Upper lobe of left lung (tissue), 6 donors: Measurements from ENCODE around the gene SFMBT2. TPM values are rescaled to one million over a fixed set of nuclear protein-coding genes. Genes with fewer than 3 reads are reported as not detected.

Experiments
- ATAC-seq, 2 donors: fragments of 200-7000 bp; cut with Tn5 transposase; one replicate each; pipeline ENCODE4 v1.9.1; 2022; ENCODE audit warnings: mild to moderate bottlenecking in 2 of 2, moderate library complexity in 2 of 2; ENCODE audit not compliant: low FRiP score in 2 of 2
- DNase-seq, 2 donors: peaks; one replicate each; pipeline ENCODE4 v3.0.0-alpha.2; 2019 to 2020
- H3K27ac ChIP-seq, 4 donors: fragments of 200-600 bp; sonication (generic); one replicate each; pipeline ENCODE4 v1.5.1; 2016 to 2019
- H3K27me3 ChIP-seq, 4 donors: fragments of 200-600 bp; sonication (generic); one replicate each; pipeline ENCODE4 v1.5.1; 2017 to 2019
- H3K36me3 ChIP-seq, 4 donors: fragments of 200-600 bp; sonication (generic); one replicate each; pipeline ENCODE4 v1.5.1; 2016 to 2019
- H3K4me1 ChIP-seq, 4 donors: fragments of 200-600 bp; sonication (generic); one replicate each; pipeline ENCODE4 v1.5.1; 2018 to 2019
- H3K4me3 ChIP-seq, 4 donors: fragments of 200-600 bp; sonication (generic); one replicate each; pipeline ENCODE4 v1.5.1; 2017 to 2019; ENCODE audit warnings: mild to moderate bottlenecking in 2 of 4, moderate library complexity in 1 of 4
- H3K9me3 ChIP-seq, 4 donors: fragments of 200-600 bp; sonication (generic); one replicate each; pipeline ENCODE4 v1.5.1; 2018 to 2019
- CTCF ChIP-seq, 6 experiments: fragments of 450-650 bp in 4 of 6; fragments of 200-600 bp in 2 of 6; sonication (generic) in 2 of 6; IDR thresholded peaks; one replicate each; pipeline ENCODE4 v1.5.1; 2016 to 2019; ENCODE audit warnings: antibody characterized with exemption in 6 of 6
- EP300 ChIP-seq, 4 donors: sonication (generic); formaldehyde crosslinking; IDR thresholded peaks; one replicate each; pipeline ENCODE4 v1.5.1; 2017; ENCODE audit warnings: antibody characterized with exemption in 4 of 4, control low read depth in 2 of 4
- POLR2A ChIP-seq, 4 donors: fragments of 450-650 bp; IDR thresholded peaks; one replicate each; pipeline ENCODE4 v1.5.1; 2016 to 2017; ENCODE audit warnings: antibody characterized with exemption in 4 of 4, mild to moderate bottlenecking in 2 of 4
- POLR2AphosphoS5 ChIP-seq, 2 donors: sonication (generic); formaldehyde crosslinking; IDR thresholded peaks; one replicate each; pipeline ENCODE4 v1.5.1; 2017; ENCODE audit warnings: antibody characterized with exemption in 2 of 2
- WGBS, 2 donors: methylation state at CpG; one replicate each; pipeline ENCODE4 v1.1.5; 2017 to 2018; 5-methylcytosine and 5-hydroxymethylcytosine counted together
- total RNA-seq, 6 donors: library from RNA; depleted of rRNA in 4 of 6; stranded (reverse); fragments of >200 nt in 4 of 6; gene quantifications; one replicate each; pipeline versions ENCODE4 v1.1.0 to v1.2.1, GENCODE V29; 2016 to 2021
- donor health status: DM: no; HTN: no; CAD: no; lungs with moderate emphysema.
- donor health status: DM: no; HTN: yes; CAD: no; lungs with severe emphysema.

SFMBT2 gene
- total RNA-seq, 6 donors from 2014 or later = 6.2 to 14.6 (median 10.2) TPM

- H3K9me3 ChIP-seq = no peaks in the 10 kb centered on the region
- H3K27ac ChIP-seq = no peak overlapping the region
- H3K4me1 ChIP-seq = peaks cover 0 to 6% (median 0%) of the 10 kb centered on the region in 4 donors
- H3K36me3 ChIP-seq = no peaks in the 10 kb centered on the region
- 93 to 100% methylated on average over 4 of the region's 4 CpGs for WGBS, 2 donors
- no peak for DNase-seq
- ATAC-seq = no peak
- no peak overlapping the region for H3K4me3 ChIP-seq
- TF ChIP-seq POLR2A (IDR thresholded peaks at IDR 0.05) = no peak
- no peak for TF ChIP-seq EP300 (IDR thresholded peaks at IDR 0.05)
- TF ChIP-seq POLR2AphosphoS5 (IDR thresholded peaks at IDR 0.05) = no peak
- no peak for TF ChIP-seq CTCF (IDR thresholded peaks at IDR 0.05)
- H3K27me3 ChIP-seq = no peaks in the 10 kb centered on the region
These were observed 143.7 kb downstream of the SFMBT2 start for GRCh38 chr10:7267142-7267541.

GRCh38 chr10:7265396-7266123, 145.3 kb downstream of the SFMBT2 start:
- TF ChIP-seq POLR2AphosphoS5 (IDR thresholded peaks at IDR 0.05) (no peak), CTCF (IDR thresholded peaks at IDR 0.05) (no peak), POLR2A (IDR thresholded peaks at IDR 0.05) (no peak), EP300 (IDR thresholded peaks at IDR 0.05) (no peak)
- WGBS, 2 donors = 88 to 90% methylated on average over 8 of the region's 8 CpGs

GRCh38 chr10:7264313-7264756, 146.5 kb downstream of the SFMBT2 start:
- H3K36me3 ChIP-seq = no peaks in the 10 kb centered on the region
- peaks cover 9 to 18% (median 9%) of the 10 kb centered on the region in 4 donors for H3K4me1 ChIP-seq
- DNase-seq (no peak), ATAC-seq (no peak)
- no peak for TF ChIP-seq POLR2AphosphoS5 (IDR thresholded peaks at IDR 0.05)
- no peak for TF ChIP-seq POLR2A (IDR thresholded peaks at IDR 0.05)
- no peak for TF ChIP-seq EP300 (IDR thresholded peaks at IDR 0.05)
- TF ChIP-seq CTCF (IDR thresholded peaks at IDR 0.05) = no peak
- H3K27ac ChIP-seq = no peak overlapping the region
- no peaks in the 10 kb centered on the region for H3K27me3 ChIP-seq
- H3K4me3 ChIP-seq = peak overlapping the region in 1 of 4 donors; percentile 2
- 59 to 65% methylated on average over 7 of the region's 7 CpGs for WGBS, 2 donors
- no peaks in the 10 kb centered on the region for H3K9me3 ChIP-seq

More at GRCh38 chr10:7265396-7266123, 145.3 kb downstream of the SFMBT2 start:
- Histone ChIP-seq H3K27ac (no peak overlapping the region), H3K4me3 (no peak overlapping the region), H3K27me3 (no peaks in the 10 kb centered on the region), H3K36me3 (no peaks in the 10 kb centered on the region), H3K9me3 (no peaks in the 10 kb centered on the region), H3K4me1 (peaks cover 5 to 10% (median 7%) of the 10 kb centered on the region in 4 donors)
- ATAC-seq = no peak
- no peak for DNase-seq

GRCh38 chr10:7263616-7264015, 147.2 kb downstream of the SFMBT2 start:
- WGBS, 2 donors = 96% methylated on average over 5 of the region's 5 CpGs
- TF ChIP-seq POLR2A (IDR thresholded peaks at IDR 0.05) = no peak
- TF ChIP-seq EP300 (IDR thresholded peaks at IDR 0.05) = no peak
- no peak for TF ChIP-seq POLR2AphosphoS5 (IDR thresholded peaks at IDR 0.05)
- TF ChIP-seq CTCF (IDR thresholded peaks at IDR 0.05) = no peak
- Histone ChIP-seq H3K4me3 (no peak overlapping the region), H3K4me1 (peaks cover 9 to 18% (median 9%) of the 10 kb centered on the region in 4 donors), H3K27me3 (no peaks in the 10 kb centered on the region), H3K36me3 (no peaks in the 10 kb centered on the region), H3K9me3 (no peaks in the 10 kb centered on the region), H3K27ac (no peak overlapping the region)
- ATAC-seq (no peak), DNase-seq (no peak)

- ATAC-seq = no peak
- WGBS, 2 donors = 88% methylated on average over 5 of the region's 5 CpGs
- H3K9me3 ChIP-seq = no peaks in the 10 kb centered on the region
These were observed 149.5 kb downstream of the SFMBT2 start for GRCh38 chr10:7261351-7261750.

More at GRCh38 chr10:7261351-7261750, 149.5 kb downstream of the SFMBT2 start:
- Histone ChIP-seq H3K27ac (no peak overlapping the region), H3K4me3 (no peak overlapping the region), H3K27me3 (no peaks in the 10 kb centered on the region), H3K36me3 (no peaks in the 10 kb centered on the region), H3K4me1 (peaks cover 9 to 18% (median 9%) of the 10 kb centered on the region in 4 donors)
- DNase-seq = no peak
- TF ChIP-seq POLR2AphosphoS5 (IDR thresholded peaks at IDR 0.05) = no peak
- no peak for TF ChIP-seq POLR2A (IDR thresholded peaks at IDR 0.05)
- no peak for TF ChIP-seq EP300 (IDR thresholded peaks at IDR 0.05)
- TF ChIP-seq CTCF (IDR thresholded peaks at IDR 0.05) = no peak
